AG09309 (cell line): ENCODE results near the gene SLC5A6.

Source experiments
- DNase-seq: peaks from one replicate; pipeline ENCODE4 v3.0.0-alpha.2; 2010; ENCODE audit warnings: low read depth
- H3K4me3 ChIP-seq: 2 replicates; pipeline ENCODE4 v1.5.1; 2011; ENCODE audit warnings: mild to moderate bottlenecking, low read depth, low read length, moderate library complexity; ENCODE audit not compliant: control insufficient read depth
- CTCF ChIP-seq: IDR thresholded peaks from 2 replicates; pipeline ENCODE4 v1.5.1; 2011; ENCODE audit warnings: mild to moderate bottlenecking, low read depth, low read length, inconsistent platforms; ENCODE audit not compliant: insufficient read depth, control insufficient read depth; ENCODE audit errors: missing control alignments

Gene SLC5A6

DNA sequence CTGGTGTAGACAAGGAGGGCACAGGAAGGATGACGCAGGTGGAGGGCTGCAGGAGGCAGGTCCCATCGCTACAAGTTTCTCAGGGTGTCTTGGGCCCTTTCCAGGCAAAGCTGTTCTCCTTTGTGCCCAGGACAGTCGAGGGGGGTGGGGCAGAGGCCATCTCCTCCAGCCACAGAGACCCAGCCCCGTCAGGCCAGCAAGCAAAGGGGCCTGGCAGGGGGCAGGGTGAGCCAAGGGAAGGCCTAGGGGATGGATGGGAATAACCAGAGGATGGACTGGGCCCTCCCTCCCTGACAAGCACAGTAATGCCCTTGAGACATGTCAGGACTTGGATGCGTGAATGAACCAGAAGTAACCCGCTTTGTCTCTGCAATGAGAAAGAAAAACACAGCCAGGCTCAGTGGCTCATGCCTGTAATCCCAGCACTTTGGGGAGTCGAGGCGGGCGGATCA is 57.0 kb downstream of the SLC5A6 start:
- TF ChIP-seq CTCF, result no peak
- no peak for DNase-seq
- H3K4me3 ChIP-seq, result no peak overlapping the region

- no peak for TF ChIP-seq CTCF
- H3K4me3 ChIP-seq, result no peak overlapping the region
- DNase-seq, result no peak
Measured at GRCh38 chr2:27154488-27154887, 57.6 kb downstream of the SLC5A6 start.

GRCh38 chr2:27152796-27153464 is 59.1 kb downstream of the SLC5A6 start:
- H3K4me3 ChIP-seq, result no peak overlapping the region
- no peak for DNase-seq
- TF ChIP-seq CTCF, result no peak

DNA sequence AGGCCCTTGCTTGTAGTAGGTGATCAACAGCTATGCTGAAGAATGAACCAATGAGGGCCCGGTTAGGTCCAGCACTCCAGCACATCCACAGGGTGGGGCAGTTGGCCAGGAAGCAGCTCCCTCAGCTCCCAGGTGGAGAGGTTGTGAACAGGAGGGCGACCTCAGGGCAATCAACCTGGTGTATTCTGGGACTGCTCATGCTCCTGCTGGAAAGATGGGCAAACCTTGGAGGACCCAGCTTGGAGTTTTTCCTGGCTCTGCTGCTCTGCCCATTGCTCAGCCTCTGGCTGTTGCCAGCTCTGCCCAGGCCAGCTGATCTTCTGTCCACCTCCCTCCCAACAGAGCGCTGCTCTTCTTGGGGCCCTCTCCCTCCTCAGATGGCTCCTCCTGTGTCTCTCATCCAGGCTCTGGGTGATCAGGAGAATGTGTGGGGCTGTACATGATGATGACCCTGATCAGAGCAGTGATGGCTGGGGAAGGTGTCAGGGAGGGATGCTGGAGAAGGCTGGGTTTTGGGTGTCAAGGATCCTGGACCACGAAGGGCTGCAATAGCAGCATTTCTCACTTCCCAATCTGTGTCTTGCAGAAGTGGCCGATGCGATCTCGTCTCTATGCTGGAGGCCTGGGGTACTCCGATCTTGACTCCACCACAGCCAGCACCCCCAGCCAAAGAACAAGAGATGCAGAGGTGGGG is 59.8 kb downstream of the SLC5A6 start:
- no peak for TF ChIP-seq CTCF
- no peak for DNase-seq
- H3K4me3 ChIP-seq, result no peak overlapping the region

DNA sequence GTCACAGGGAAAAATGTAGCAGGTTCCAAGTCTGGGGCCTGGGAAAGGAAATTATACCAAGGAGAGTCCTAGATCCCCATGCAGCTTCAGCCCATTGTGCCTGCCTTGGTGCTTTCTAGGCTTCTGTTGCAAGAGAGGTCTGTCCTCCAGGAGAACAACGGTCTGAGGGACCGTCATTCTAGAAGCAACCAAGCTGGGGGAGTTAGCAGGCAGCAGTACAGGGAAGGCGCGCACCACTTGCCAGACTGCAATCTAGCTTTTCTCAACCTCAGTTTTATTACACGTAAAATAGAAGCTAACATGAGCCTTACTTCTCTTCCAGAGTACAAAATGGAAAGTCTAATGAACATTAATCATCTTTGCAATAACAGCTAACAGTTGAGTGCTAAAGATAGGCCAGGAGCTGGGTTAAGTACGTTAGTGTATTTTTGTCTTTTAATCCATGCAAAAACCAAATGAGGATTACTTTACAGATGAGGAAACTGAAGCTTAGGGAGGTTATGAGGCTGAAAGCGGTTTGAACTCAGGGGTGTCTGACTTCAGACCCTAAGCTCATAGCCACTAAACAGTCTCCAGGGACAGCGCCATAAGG is 61.3 kb downstream of the SLC5A6 start:
- H3K4me3 ChIP-seq, result no peak overlapping the region
- TF ChIP-seq CTCF, result no peak
- no peak for DNase-seq
